Activated CD8-positive, alpha-beta memory T cell treated with anti-CD3 and anti-CD28 coated beads for 36 hours (primary cell): ENCODE data around the gene PAF1. TPM values are rescaled to one million over a fixed set of nuclear protein-coding genes. Genes with fewer than 3 reads are reported as not detected.

Experiments used
- CTCF ChIA-PET: fragments of 350-600 bp; sonication (Branson Sonifier 250); formaldehyde crosslinking; loops from one replicate; lab custom pipeline; 2021; ENCODE audit warnings: antibody characterized with exemption; lab: Charles Lee
- POLR2A ChIA-PET: fragments of 350-600 bp; sonication (Branson Sonifier 250); formaldehyde crosslinking; loops from one replicate; lab custom pipeline; 2021; ENCODE audit warnings: antibody characterized with exemption; lab: Charles Lee
- total RNA-seq, 2 experiments: library from RNA; stranded (reverse); gene quantifications; one replicate each; pipeline ENCODE4 v1.2.3, GENCODE V29; 2021

Gene PAF1
- total RNA-seq, 2 experiments from 2014 or later, result 43.6 to 44.7 TPM

DNA sequence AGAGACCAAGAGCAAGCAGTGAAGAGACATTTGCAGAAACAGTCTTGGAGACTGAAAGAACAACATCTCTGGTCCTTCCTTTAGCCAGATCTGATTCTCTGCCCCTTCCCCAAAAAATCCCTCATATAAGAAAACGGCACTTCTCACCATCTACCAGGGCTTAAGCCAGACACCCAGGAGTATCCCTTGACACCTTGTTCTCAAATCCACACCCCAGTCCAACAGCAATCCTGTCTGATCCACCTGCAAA, 19.9 kb upstream of the PAF1 start:
- ChIA-PET CTCF (interaction anchor here (0.7 to 2.2 kb wide), 6 partner anchors 10 to 122 kb away, joined by 3 to 72 read pairs (median 22); partner anchors contain the start of genes EID2B, MED29 and PAF1), POLR2A (interaction anchor here (1.0 to 2.2 kb wide), 2 partner anchors 12 to 15 kb away, joined by 3 to 13 read pairs; no protein-coding TSS in a partner anchor)

DNA sequence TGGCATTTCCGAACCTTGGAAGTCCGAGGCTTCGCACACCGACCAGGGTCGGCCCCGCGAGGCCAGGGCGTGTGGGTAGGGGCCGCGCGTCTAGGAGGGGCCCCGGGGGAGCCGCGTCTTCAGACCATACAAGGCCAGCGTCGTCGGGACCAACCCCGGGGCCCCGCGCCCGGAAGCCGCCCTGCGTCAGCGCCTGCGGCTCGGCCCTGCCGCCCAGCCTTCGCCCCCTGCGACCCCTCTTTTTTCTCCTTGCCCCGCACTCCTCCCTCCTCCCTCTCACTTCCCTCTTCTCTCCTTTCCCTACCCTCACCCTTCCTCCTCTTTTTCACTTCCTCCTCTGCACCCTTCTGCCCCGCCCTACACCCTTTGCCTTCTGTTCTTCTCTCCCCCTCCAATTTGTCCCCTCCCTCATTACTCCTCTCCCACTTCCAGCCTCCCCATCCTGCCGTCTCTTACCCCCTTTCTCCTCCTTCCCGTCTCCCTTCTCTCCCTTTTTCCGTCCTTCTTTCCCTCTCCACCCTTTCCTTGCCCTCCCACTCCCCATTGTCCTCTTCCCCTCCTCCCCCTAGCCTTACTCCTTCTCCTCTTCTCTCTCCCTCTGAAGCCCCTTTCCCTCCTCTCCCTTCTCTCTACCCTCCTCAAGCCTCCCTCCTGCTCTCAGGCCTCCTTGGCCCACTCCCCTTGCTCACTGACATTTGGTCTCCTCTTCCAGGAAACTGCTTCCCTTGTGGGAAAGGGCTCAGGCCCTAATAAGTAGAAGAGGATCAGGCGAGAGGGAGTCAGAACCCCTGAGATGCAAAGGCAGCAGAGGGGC, 19.3 kb upstream of the PAF1 start:
- ChIA-PET CTCF (interaction anchor here (4.1 kb wide), 1 partner anchor 12 kb away, joined by 56 read pairs; no protein-coding TSS in a partner anchor), POLR2A (interaction anchor here (1.0 to 1.7 kb wide), 2 partner anchors 9 to 12 kb away, joined by 3 to 4 read pairs; no protein-coding TSS in a partner anchor)

DNA sequence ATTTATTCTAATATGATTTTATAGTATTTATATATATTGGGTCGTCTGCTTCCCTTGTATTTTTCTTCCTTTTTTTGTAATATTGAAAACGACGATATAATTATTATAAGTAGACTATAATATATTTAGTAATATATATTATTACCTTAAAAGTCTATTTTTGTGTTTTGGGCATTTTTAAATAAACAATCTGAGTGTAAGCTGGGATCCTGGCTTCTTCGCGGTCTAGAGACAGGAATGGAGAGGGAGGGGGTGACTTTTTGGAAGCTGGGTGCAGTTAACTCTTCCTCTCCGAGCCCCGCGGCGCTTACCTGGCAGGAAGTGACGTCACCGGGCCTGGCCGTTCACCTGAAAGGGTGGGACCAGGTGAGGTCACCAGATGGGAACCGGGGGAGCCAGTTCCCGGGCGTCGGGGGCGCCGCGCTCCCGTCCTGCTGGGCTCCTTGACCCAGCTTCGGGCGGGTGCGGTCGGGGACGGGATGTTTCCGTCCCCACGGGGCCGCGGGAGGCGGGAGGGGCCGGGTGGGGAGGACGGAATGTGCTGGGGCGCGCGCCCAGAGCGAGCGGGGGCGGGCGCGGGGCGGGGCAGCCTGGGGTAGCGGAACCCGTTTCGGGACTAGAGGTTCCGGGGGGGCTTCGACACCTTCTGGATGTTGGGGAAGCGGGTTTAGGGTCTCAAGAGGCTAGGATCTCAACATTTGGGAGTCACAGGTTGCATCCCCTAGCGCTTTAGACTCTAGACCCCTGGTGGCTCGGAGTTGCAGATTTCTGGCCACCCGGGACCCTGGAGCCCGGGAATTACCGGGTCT, 18.5 kb upstream of the PAF1 start:
- CTCF ChIA-PET, result interaction anchor here (4.1 kb wide), 1 partner anchor 11 kb away, joined by 56 read pairs; no protein-coding TSS in a partner anchor
- POLR2A ChIA-PET, result interaction anchor here (0.9 to 1.7 kb wide), 3 partner anchors 8 to 26 kb away, joined by 3 to 4 read pairs (median 4); partner anchors contain the start of gene RPS16

DNA sequence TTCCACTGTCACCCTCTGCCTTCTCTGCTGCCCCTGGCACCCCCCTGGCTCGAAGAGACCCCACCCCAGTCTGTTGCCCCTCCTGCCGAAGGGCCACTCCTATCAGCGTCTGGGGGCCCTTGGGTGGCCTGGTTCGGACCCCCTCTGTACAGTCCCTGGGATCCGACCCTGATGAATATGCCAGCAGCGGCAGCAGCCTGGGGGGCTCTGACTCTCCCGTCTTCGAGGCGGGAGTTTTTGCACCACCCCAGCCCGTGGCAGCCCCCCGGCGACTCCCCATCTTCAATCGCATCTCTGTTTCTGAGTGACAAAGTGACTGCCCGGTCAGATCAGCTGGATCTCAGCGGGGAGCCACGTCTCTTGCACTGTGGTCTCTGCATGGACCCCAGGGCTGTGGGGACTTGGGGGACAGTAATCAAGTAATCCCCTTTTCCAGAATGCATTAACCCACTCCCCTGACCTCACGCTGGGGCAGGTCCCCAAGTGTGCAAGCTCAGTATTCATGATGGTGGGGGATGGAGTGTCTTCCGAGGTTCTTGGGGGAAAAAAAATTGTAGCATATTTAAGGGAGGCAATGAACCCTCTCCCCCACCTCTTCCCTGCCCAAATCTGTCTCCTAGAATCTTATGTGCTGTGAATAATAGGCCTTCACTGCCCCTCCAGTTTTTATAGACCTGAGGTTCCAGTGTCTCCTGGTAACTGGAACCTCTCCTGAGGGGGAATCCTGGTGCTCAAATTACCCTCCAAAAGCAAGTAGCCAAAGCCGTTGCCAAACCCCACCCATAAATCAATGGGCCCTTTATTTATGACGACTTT, 17.7 kb upstream of the PAF1 start:
- CTCF ChIA-PET, result interaction anchor here (1.0 to 4.1 kb wide), 3 partner anchors 11 to 73 kb away, joined by 3 to 56 read pairs (median 3); partner anchors contain the start of gene GMFG
- POLR2A ChIA-PET, result interaction anchor here (0.9 to 3.3 kb wide), 7 partner anchors 7 to 27 kb away, joined by 3 to 20 read pairs (median 4); partner anchors contain the start of gene RPS16

DNA sequence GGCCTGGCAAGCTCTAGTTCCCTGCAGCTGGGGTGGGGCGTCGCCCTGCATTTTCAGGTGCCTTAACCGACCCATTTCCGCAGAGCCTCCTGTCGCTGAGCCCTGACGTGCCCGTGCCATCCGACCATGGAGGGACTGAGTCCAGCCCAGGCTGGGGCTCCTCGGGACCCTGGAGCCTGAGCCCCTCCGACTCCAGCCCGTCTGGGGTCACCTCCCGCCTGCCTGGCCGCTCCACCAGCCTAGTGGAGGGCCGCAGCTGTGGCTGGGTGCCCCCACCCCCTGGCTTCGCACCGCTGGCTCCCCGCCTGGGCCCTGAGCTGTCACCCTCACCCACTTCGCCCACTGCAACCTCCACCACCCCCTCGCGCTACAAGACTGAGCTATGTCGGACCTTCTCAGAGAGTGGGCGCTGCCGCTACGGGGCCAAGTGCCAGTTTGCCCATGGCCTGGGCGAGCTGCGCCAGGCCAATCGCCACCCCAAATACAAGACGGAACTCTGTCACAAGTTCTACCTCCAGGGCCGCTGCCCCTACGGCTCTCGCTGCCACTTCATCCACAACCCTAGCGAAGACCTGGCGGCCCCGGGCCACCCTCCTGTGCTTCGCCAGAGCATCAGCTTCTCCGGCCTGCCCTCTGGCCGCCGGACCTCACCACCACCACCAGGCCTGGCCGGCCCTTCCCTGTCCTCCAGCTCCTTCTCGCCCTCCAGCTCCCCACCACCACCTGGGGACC, 16.9 kb upstream of the PAF1 start:
- POLR2A ChIA-PET, result interaction anchor here (1.1 to 3.3 kb wide), 4 partner anchors 8 to 28 kb away, joined by 4 to 20 read pairs (median 12); partner anchors contain the start of gene RPS16
- CTCF ChIA-PET, result interaction anchor here (1.0 to 4.1 kb wide), 3 partner anchors 10 to 72 kb away, joined by 3 to 56 read pairs (median 3); partner anchors contain the start of gene GMFG

DNA sequence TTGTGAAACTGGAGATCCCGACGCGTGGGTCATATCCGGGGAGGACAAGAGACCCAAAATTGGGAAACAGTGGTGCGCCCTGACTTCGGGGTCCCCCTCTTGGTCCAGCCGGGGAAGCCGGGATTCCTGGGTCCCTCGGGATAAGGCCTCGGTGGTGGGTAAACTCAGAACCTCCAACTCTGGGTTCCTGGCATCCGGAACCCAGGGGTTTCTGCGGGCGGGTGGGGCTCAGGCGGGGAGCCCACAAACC, 16.4 kb upstream of the PAF1 start:
- ChIA-PET CTCF (interaction anchor here (1.0 to 4.1 kb wide), 3 partner anchors 9 to 71 kb away, joined by 3 to 56 read pairs (median 3); partner anchors contain the start of gene GMFG), POLR2A (interaction anchor here (0.6 to 3.3 kb wide), 4 partner anchors 9 to 28 kb away, joined by 3 to 20 read pairs (median 12); partner anchors contain the start of gene RPS16)

DNA sequence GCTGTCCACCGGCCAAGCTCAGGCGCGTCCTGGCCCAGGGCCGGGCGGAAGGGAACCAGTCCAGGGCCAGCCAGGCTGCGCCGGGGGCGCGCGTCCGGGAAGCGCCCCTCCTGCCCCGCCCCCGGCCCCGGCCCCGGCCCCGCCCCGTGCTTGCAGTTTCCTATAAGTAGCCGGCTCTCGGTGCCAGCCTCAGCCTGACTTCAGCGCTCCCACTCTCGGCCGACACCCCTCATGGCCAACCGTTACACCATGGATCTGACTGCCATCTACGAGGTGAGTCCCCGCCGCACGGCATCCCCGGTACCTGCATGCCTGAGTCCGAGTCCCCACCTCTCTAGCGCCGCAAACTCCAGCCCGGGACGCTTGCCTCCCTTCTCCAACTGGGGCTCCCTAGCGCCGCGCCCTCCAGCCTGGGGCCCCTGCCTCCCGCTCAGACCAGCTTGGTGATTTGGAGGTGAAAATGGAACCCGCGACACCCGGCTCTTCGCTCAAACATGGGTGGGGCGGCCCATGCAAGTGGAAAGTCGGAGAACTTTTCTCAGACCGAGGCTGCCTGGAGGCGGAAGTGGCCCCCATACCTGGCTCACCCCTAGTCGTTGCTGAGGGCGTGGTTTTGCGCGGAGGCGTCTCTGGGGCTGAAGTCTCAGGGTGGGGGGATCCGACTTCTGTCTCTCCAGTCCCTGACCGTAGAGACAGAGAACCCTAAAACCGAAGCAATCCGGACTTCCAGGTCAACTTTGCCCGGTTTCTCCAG, 15.9 kb upstream of the PAF1 start, which contains the start of gene ZFP36:
ZFP36 (plus strand) TSS at position 192 of the 754 bp plus-strand sequence; CDS start at position 250, 58 bp downstream.
- ChIA-PET CTCF (interaction anchor here (0.6 to 4.1 kb wide), 3 partner anchors 9 to 77 kb away, joined by 3 to 56 read pairs (median 3); partner anchors contain the start of gene GMFG), POLR2A (interaction anchor here (0.5 to 3.3 kb wide), 8 partner anchors 8 to 126 kb away, joined by 3 to 20 read pairs (median 4); partner anchors contain the start of genes EID2B and RPS16)

DNA sequence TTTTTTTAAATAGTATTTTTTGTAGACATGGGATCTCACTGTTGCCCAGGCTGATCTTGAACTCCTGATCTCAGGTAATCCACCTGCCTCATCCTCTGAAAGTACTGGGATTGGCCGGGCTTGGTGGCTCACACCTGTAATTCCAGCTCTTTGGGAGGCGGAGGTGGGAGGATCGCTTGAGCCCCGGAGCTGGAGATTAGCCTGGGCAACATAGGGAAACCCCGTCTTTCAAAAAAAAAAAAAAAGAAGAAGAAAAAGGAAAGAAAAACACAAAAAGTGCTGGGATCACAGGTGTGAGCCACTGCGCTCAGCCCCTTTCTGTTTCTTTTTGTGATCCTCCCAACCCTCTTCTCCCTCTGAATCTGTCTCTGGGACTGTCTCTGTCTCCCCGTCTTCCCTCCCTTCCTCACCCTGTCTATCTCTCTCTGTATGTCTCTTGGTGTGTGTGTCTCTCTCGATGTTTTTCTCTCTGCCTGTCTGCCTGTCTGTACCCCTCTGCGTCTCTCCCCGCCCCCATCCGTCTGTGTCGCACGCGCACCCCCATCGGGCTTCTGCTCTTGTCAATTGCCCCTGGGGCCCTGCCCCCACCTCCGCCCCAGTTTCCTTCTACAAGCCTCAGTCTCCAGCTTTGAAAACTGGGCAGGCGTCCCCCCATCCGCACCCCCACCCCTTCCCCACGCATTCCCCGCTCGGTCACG, 15.2 kb upstream of the PAF1 start:
- CTCF ChIA-PET, result interaction anchor here (0.6 to 4.1 kb wide), 2 partner anchors 8 to 76 kb away, joined by 3 to 56 read pairs; no protein-coding TSS in a partner anchor
- POLR2A ChIA-PET, result interaction anchor here (0.5 to 3.3 kb wide), 7 partner anchors 8 to 127 kb away, joined by 3 to 20 read pairs (median 5); partner anchors contain the start of genes EID2B and RPS16

DNA sequence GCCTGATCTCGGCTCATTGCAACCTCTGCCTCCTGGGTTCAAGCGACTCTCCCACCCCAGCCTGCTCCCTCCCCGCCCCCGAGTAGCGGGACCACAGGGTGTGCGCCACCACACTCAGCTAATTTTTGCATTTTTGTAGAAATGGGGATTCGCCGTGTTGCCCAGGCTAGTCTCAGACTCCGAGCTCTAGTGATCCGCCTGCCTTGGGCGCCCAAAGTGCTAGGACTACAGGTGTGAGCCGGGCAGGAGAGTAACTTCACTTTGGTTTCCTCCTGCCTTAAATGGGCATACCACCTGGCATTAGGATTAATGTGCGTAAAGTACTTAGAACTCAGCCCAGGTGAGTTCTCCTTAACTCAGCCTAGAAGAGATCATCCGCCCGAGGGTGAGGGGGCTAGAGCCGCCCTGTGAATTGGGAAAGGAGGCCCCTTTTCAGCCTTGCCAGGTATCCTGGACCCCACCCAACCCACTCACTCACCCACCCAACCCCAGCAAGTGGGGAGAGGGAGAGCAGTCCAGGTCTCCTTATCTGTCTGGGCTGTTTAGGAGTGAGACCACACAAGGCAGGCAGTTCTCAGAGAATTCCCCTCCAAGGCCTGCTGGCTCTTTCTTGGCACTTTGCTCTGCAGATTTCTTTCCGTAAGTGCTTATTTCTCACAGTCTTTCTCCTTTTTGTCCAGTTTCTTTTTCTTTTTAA, 14.5 kb upstream of the PAF1 start:
- POLR2A ChIA-PET, result interaction anchor here (0.6 to 4.6 kb wide), 3 partner anchors 11 to 30 kb away, joined by 5 to 38 read pairs (median 20); partner anchors contain the start of gene RPS16
- CTCF ChIA-PET, result no interaction called here

DNA sequence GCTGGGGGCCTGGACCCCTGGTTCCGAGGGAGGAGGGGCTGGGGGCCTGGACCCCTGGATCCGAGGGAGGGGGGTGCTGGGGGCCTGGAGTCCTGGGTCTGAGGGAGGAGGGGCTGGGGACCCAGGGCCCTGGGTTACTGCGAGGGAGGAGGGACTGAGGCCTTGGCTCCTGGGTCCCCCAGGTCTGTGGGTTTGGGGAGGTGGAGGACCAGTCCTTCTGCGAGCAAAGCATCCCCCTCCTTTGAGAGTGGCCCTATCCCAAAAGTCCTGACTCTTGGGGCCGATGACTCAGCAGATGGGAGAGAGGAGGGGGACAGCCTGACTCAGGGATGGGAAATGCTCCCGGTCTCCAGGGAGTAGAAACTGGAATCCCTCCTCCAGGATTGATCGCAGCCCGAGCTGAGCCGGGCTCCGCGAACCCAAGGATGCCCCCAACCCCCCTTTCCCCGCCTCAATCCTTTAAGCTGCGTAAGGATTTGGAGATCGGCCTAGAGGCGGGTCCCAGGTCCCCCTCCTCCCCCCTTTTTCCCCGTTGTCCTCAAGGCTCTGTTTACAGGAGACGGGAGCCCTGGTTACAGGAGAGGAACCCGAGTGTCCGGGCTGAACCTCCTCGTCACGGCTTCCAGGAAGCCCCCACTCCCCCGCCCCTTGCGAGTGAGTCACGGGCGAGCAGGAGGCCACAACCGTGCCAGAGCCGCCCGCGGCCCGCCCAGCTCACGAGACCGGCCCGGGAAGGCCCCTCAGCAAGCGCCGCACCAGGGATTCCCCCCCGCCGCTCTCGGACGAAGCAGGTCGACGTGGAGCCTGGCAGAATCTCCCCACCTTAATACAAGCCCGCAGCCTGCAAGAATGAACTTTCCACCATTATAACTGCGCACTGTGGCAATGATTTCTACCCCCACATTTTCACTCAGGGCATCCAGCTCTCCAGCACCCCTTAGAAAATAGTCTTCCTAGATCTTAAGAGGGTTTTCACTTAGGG, 12.7 kb upstream of the PAF1 start:
- POLR2A ChIA-PET, result interaction anchor here (1.3 to 4.6 kb wide), 2 partner anchors 13 to 32 kb away, joined by 4 to 38 read pairs; partner anchors contain the start of genes MED29, PAF1 and RPS16
- CTCF ChIA-PET, result interaction anchor here (0.6 to 1.5 kb wide), 3 partner anchors 8 to 37 kb away, joined by 3 to 14 read pairs (median 4); partner anchors contain the start of genes MED29 and PLEKHG2

DNA sequence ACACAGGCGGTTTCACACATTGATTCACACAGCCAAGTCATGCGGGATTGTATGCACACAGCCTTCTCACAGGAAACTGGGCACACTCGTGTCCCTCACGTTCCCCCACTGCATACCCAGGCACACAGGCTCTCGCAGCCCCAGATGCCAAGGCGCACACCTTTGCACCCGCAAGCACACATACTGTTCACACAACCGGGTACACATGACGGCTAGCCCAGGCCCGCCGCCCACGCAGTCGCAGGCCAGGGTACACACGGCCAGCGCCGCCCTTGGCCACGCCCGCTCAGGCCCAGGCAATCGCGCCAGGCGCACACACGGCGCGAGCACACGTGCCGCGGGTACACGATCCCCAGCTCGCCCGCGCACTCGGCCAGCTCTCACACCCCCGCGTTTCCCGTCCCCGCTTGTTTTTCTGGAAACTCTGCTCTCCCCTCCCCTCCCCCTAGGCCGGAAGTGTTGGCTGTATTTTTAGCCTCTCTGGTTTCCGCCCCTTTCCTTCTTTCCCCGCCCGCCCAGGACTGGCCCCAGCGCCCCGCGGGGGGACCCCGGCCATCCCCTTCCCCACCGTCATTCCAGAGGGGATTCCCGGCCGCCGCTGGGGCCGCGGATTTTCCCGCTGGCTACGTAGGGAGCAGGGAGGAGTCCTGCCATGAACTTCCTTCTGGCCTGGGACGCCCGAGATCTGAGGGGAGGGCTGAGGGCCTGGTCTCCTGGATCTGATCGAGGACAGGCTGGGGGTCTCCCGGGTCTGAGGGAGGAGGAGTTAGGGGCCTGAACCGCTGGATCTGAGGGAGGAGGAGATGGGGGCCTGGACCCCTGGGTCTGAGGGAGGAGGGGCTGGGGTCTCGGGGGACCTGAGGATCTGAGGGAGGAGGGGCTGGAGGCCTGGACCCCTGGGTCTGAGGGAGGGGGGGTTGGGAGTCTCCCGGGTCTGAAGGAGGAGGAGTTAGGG, 11.7 kb upstream of the PAF1 start:
- POLR2A ChIA-PET, result interaction anchor here (1.3 to 4.6 kb wide), 3 partner anchors 11 to 33 kb away, joined by 4 to 38 read pairs (median 19); partner anchors contain the start of genes MED29, PAF1 and RPS16
- CTCF ChIA-PET, result interaction anchor here (1.0 to 3.0 kb wide), 5 partner anchors 9 to 33 kb away, joined by 3 to 40 read pairs (median 8); partner anchors contain the start of genes MED29, PAF1, PLEKHG2 and RPS16

DNA sequence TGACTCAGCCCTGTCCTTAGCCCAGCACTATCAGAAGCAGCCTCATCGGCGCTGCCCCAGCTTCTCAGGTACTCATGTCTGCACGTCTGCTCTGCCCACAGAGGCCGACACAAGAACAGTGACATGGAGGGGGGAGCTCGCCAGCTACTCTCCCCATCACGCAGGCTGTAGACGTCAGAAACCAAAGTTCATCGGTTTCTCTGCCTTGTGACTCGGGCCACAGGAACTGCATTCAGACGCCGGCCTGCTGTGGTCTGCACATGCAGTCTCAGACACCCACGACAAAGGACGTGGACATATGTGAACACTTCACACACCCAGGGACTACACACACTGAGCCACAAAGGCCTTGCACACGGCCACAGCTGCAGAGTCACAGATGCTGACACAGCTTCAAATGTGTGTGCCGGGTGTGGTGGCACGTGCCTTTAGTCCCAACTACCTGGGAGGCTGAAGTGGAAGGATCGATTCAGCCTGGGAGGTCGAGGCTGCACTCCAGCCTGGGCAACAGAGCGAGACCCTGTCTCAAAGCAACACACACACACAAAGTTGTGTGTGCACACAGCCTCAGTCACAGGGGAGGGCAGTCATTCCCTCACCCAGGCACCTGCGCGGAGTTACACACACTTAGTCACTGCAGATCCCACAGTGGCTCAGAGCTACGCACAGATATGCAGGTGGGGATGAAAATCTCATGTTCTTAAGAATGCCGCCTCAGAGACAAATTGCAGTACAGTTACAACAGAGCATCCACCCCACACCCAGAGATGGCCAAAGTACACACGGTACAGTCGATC, 10.8 kb upstream of the PAF1 start:
- POLR2A ChIA-PET, result interaction anchor here (0.7 to 4.6 kb wide), 7 partner anchors 8 to 131 kb away, joined by 3 to 38 read pairs (median 5); partner anchors contain the start of genes EID2B, MED29, PAF1 and PLEKHG2
- CTCF ChIA-PET, result interaction anchor here (0.5 to 3.0 kb wide), 10 partner anchors 10 to 281 kb away, joined by 3 to 40 read pairs (median 4); partner anchors contain the start of genes MED29, PAF1, PLEKHG2 and RPS16
